Colonic mucosa (tissue), 4 donors: ENCODE measurements around the gene NPIPB6. TPM values are rescaled to one million over a fixed set of nuclear protein-coding genes. Genes with fewer than 3 reads are reported as not detected.

Experiments
- DNase-seq: peaks from one replicate; pipeline ENCODE4 v3.0.0-alpha.2; 2020
- H3K27ac ChIP-seq: fragments of 200-600 bp; one replicate; pipeline ENCODE4 v1.8.0; 2021
- H3K27me3 ChIP-seq: fragments of 200-600 bp; one replicate; pipeline ENCODE4 v1.8.0; 2021
- H3K36me3 ChIP-seq: fragments of 200-600 bp; one replicate; pipeline ENCODE4 v1.8.0; 2021
- H3K4me1 ChIP-seq: fragments of 200-600 bp; one replicate; pipeline ENCODE4 v1.8.0; 2021; ENCODE audit warnings: mild to moderate bottlenecking
- H3K4me3 ChIP-seq: fragments of 200-600 bp; one replicate; pipeline ENCODE4 v1.8.0; 2021
- H3K9ac ChIP-seq, 2 donors: one replicate each; pipeline ENCODE4 v1.7.0; 2013; ENCODE audit warnings: control low read depth in 2 of 2, low read depth in 2 of 2, low read length in 2 of 2
- H3K9me3 ChIP-seq: fragments of 200-600 bp; one replicate; pipeline ENCODE4 v1.8.0; 2021
- intact Hi-C: fragments of 100-400 bp; cut with DNase I; formaldehyde crosslinking; loops from one replicate; pipeline ENCODE4 v1.14.1; 2022
- total RNA-seq, 2 donors: library from RNA; stranded (reverse); fragmentation: NEBNext Ultra II Directional in 1 of 2; extraction: Animal tissue kit (Norgen Biotek cat#: 25700) in 1 of 2; gene quantifications; one replicate each; pipeline ENCODE4 v1.2.1, GENCODE V29; 2021
- TF ChIP-seq, protein P1 (sequence below): fragments of 200-600 bp; IDR thresholded peaks from one replicate; pipeline ENCODE4 v1.8.0; 2022; ENCODE audit warnings: antibody characterized with exemption, mild to moderate bottlenecking
- donor health status: healthy.
- donor health status: DM: no; HTN: no; CAD: no.
- donor health status: DM: no; HTN: no; CAD: no.

Gene NPIPB6
- total RNA-seq, 2 donors from 2014 or later, result 0.42 to 1.2 TPM

DNA sequence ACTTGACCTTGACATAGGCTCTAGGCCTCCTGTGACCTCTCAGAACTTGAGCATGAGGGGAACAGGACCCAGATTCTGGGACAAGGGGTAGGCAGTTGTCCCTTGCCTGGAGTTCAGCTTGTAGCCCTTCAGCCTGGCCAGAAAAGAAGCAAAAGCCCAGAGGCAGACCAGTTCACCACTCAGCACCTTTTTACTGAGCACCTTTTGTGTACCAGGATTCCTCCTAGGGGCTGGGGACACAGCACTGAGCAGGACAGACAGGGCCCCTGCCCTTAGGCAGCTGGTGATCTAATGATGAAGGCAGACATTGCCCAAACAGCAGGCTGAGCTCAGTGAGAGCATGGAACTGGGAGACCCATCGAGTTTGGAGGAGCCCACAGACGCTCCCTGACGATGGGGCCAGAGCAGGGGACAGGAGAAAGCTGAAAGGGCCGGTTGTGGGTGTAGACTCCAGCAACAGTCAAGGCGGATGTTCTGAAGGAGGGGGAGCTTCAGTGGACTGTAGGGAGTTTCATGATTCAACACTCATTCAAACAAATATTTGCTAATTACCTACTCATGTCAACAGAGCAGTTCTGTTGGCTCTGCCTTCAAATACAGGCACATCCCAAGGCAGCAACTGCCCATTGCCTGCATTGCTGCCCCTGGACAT, 38.9 kb downstream of the NPIPB6 start:
- Histone ChIP-seq H3K9ac (no peak overlapping the region), H3K9me3 (no peaks in the 10 kb centered on the region), H3K4me1 (no peaks in the 10 kb centered on the region), H3K27me3 (no peaks in the 10 kb centered on the region), H3K4me3 (no peak overlapping the region), H3K27ac (no peak overlapping the region), H3K36me3 (no peaks in the 10 kb centered on the region)
- intact Hi-C loops, result loop anchor here (5.0 kb wide), 1 partner anchor 52 kb away; no protein-coding TSS in a partner anchor
- DNase-seq, result no peak
- TF ChIP-seq, protein P1, sequence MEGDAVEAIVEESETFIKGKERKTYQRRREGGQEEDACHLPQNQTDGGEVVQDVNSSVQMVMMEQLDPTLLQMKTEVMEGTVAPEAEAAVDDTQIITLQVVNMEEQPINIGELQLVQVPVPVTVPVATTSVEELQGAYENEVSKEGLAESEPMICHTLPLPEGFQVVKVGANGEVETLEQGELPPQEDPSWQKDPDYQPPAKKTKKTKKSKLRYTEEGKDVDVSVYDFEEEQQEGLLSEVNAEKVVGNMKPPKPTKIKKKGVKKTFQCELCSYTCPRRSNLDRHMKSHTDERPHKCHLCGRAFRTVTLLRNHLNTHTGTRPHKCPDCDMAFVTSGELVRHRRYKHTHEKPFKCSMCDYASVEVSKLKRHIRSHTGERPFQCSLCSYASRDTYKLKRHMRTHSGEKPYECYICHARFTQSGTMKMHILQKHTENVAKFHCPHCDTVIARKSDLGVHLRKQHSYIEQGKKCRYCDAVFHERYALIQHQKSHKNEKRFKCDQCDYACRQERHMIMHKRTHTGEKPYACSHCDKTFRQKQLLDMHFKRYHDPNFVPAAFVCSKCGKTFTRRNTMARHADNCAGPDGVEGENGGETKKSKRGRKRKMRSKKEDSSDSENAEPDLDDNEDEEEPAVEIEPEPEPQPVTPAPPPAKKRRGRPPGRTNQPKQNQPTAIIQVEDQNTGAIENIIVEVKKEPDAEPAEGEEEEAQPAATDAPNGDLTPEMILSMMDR, result no peak

DNA sequence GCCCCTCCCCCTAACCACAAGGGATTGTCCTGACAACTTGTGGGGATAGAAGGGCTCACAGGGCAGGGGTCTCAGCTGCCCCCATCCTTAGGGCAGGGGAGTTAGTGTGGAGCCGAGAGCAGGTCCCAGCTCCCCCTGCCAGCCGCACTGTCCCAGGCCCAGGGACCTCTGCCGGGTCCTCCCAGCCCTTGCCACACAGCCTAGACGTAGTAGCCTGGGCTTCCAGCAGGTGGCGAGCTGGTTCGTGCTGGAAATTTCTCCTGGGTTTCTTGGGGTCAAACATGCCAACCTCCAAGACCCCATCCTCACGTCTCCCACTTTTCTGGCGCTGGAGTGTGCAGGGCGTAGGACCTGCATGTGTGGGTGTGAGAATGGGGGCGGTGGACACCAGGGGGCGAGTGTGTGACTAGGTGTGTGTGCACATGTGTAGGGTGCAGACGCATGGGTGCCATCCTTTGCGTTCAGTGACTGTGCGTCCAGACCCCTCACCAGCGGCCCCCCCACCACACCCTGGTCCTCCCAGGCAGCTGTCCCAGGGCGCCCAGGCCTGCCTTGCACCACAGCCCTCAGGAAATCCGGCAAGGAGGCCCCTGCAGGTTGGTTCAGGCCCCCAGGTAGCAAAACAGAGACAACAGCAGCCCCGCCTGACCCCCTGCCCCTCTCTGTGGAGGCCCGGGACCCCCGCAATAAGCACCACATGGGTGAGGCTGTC, 41.5 kb downstream of the NPIPB6 start:
- H3K4me1 ChIP-seq, result no peaks in the 10 kb centered on the region
- H3K27me3 ChIP-seq, result no peaks in the 10 kb centered on the region
- H3K4me3 ChIP-seq, result no peak overlapping the region
- DNase-seq, result peak; percentile 32
- no peaks in the 10 kb centered on the region for H3K9me3 ChIP-seq
- intact Hi-C loops, result loop anchor here (5.0 kb wide), 1 partner anchor 50 kb away; no protein-coding TSS in a partner anchor
- TF ChIP-seq, protein P1, result peak; percentile 74
- no peak overlapping the region for H3K27ac ChIP-seq
- no peaks in the 10 kb centered on the region for H3K36me3 ChIP-seq
- no peak overlapping the region for H3K9ac ChIP-seq

DNA sequence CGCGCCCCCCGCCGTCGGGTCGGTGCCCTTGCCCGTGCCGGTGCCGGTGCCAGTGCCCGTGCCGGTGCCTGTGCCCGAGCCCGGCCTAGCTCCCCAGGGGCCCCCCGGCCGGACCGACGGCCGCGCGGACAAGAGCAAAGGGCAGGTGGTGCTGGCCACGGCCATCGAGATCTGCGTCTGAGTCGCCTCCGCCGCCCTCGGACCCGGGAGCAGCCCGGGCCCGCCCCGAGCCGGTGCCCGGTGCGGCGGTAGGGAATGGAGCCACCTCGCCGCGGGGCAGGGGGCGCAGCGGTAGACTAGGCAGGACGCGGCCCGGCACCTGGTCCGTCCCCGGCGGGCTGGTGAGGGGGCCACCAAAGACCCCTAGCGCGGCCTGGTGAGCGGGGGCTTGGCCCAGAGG, 42.6 kb downstream of the NPIPB6 start:
- Histone ChIP-seq H3K27me3 (no peaks in the 10 kb centered on the region), H3K4me1 (no peaks in the 10 kb centered on the region), H3K27ac (no peak overlapping the region), H3K9ac (no peak overlapping the region), H3K9me3 (no peaks in the 10 kb centered on the region), H3K4me3 (no peak overlapping the region), H3K36me3 (no peaks in the 10 kb centered on the region)
- intact Hi-C loops, result loop anchor here (5.0 kb wide), 1 partner anchor 48 kb away; no protein-coding TSS in a partner anchor
- TF ChIP-seq, protein P1, result no peak
- no peak for DNase-seq

DNA sequence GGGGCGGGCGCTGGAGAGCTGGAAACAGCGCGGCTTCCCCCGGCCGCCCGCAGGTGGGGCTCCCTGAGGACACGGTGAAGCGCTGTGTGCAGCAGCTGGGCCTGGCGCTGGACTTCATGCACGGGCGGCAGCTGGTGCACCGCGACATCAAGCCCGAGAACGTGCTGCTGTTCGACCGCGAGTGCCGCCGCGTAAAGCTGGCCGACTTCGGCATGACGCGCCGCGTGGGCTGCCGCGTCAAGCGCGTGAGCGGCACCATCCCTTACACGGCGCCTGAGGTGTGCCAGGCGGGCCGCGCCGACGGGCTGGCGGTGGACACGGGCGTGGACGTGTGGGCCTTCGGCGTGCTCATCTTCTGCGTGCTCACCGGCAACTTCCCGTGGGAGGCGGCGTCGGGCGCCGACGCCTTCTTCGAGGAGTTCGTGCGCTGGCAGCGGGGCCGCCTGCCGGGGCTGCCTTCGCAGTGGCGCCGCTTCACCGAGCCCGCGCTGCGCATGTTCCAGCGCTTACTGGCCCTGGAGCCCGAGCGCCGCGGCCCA, 43.2 kb downstream of the NPIPB6 start:
- intact Hi-C loops, result loop anchor here (5.0 kb wide), 1 partner anchor 48 kb away; no protein-coding TSS in a partner anchor
- H3K4me1 ChIP-seq, result no peaks in the 10 kb centered on the region
- H3K4me3 ChIP-seq, result no peak overlapping the region
- H3K9me3 ChIP-seq, result no peaks in the 10 kb centered on the region
- TF ChIP-seq, protein P1, result no peak
- no peak overlapping the region for H3K27ac ChIP-seq
- no peak for DNase-seq
- no peak overlapping the region for H3K9ac ChIP-seq
- H3K27me3 ChIP-seq, result no peaks in the 10 kb centered on the region
- no peaks in the 10 kb centered on the region for H3K36me3 ChIP-seq

DNA sequence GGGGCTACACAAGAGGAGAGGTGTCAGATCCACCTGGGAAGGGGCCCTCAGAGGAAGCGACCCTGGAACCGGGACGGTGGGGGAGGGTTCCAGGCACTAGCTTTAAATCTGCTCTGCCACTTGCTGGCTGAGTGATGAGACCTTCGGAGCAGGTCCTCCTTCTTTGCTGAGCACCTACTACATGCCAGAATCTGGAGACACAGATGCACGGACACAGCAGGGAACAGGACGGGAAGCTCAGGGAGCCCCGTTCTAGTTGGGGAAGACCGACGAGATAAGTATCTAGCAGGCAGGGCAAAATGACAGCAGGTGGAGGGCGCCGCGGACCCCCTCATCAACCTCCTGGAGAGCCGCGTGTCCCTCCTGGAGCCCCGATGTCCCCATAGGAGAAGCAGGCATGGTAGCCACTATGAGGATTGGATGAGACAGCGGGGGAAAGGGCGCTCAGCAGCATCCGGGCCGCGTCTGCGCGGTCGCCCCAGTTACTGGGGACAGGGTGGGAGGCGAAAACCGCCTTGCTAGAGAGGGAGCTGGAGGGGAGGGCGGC, 43.8 kb downstream of the NPIPB6 start:
- intact Hi-C loops, result loop anchor here (5.0 kb wide), 1 partner anchor 47 kb away; no protein-coding TSS in a partner anchor
- no peak overlapping the region for H3K27ac ChIP-seq
- no peaks in the 10 kb centered on the region for H3K36me3 ChIP-seq
- no peak overlapping the region for H3K4me3 ChIP-seq
- TF ChIP-seq, protein P1, result no peak
- H3K9me3 ChIP-seq, result no peaks in the 10 kb centered on the region
- no peaks in the 10 kb centered on the region for H3K27me3 ChIP-seq
- no peak for DNase-seq
- no peaks in the 10 kb centered on the region for H3K4me1 ChIP-seq
- H3K9ac ChIP-seq, result no peak overlapping the region
